CD4-positive, CD25-positive, alpha-beta regulatory T cell (primary cell): Measurements from ENCODE around the gene SLC39A13. TPM values are rescaled to one million over a fixed set of nuclear protein-coding genes. Genes with fewer than 3 reads are reported as not detected.

Source experiments
- ATAC-seq, 2 donors: fragments of 150-1000 bp; cut with Tn5 transposase; one replicate each; pipeline ENCODE4 v1.10.0; 2021; ENCODE audit warnings: low read depth in 2 of 2, moderate number of reproducible peaks in 2 of 2, moderate library complexity in 1 of 2
- DNase-seq, 3 donors: peaks; one replicate each; pipeline versions ENCODE4 v3.0.0 to v3.0.0-alpha.2; 2012 to 2022; ENCODE audit warnings: mixed read lengths in 1 of 3
- H3K27ac ChIP-seq: one replicate; pipeline ENCODE4 v1.7.0; 2013; ENCODE audit warnings: mild to moderate bottlenecking, low read length; ENCODE audit not compliant: insufficient read depth, poor library complexity, severe bottlenecking
- H3K27me3 ChIP-seq: one replicate; pipeline ENCODE4 v1.7.0; 2013; ENCODE audit warnings: low read length; ENCODE audit not compliant: control insufficient read depth, insufficient read depth
- H3K36me3 ChIP-seq: one replicate; pipeline ENCODE4 v1.7.0; 2013; ENCODE audit warnings: mild to moderate bottlenecking, low read length, moderate library complexity; ENCODE audit not compliant: control insufficient read depth, insufficient read depth
- H3K4me1 ChIP-seq: 2 replicates; pipeline ENCODE4 v1.7.0; 2013; ENCODE audit warnings: mild to moderate bottlenecking, low read length; ENCODE audit not compliant: insufficient read depth, control insufficient read depth, poor library complexity, severe bottlenecking
- H3K4me3 ChIP-seq: one replicate; pipeline ENCODE4 v1.7.0; 2013; ENCODE audit warnings: low read depth, mild to moderate bottlenecking, low read length, moderate library complexity
- H3K9me3 ChIP-seq, 2 experiments: 1 replicate in 1 of 2; 2 replicates in 1 of 2; pipeline ENCODE4 v1.7.0; 2013; ENCODE audit warnings: low read length in 2 of 2, mild to moderate bottlenecking in 1 of 2, moderate library complexity in 1 of 2; ENCODE audit not compliant: control insufficient read depth in 2 of 2
- H3K27ac Mint-ChIP-seq, 3 donors: one replicate each; pipeline ENCODE4 v1.8.0; 2020 to 2022; ENCODE audit warnings: mild to moderate bottlenecking in 3 of 3, mixed read lengths in 3 of 3, moderate library complexity in 2 of 3
- H3K27me3 Mint-ChIP-seq: one replicate; pipeline ENCODE4 v1.8.0; 2022; ENCODE audit warnings: mild to moderate bottlenecking, mixed read lengths
- H3K36me3 Mint-ChIP-seq: one replicate; pipeline ENCODE4 v1.8.0; 2020; ENCODE audit warnings: mixed read lengths
- H3K4me1 Mint-ChIP-seq, 4 donors: one replicate each; pipeline ENCODE4 v1.8.0; 2020 to 2022; ENCODE audit warnings: mixed read lengths in 4 of 4, mild to moderate bottlenecking in 1 of 4
- H3K4me3 Mint-ChIP-seq, 4 donors: one replicate each; pipeline ENCODE4 v1.8.0; 2020 to 2022; ENCODE audit warnings: mild to moderate bottlenecking in 4 of 4, mixed read lengths in 4 of 4, moderate library complexity in 3 of 4
- H3K9me3 Mint-ChIP-seq, 7 donors: one replicate each; pipeline ENCODE4 v1.8.0; 2020 to 2022; ENCODE audit warnings: mixed read lengths in 7 of 7, mild to moderate bottlenecking in 3 of 7, moderate library complexity in 2 of 7
- polyA plus RNA-seq, 4 donors: library from polyadenylated mRNA; unstranded; fragments of 300-500 nt; fragmentation: Illumina TruSeq; gene quantifications; one replicate each; pipeline ENCODE4 v1.2.3, GENCODE V29; 2021
- total RNA-seq: library from RNA; stranded (reverse); gene quantifications from one replicate; pipeline ENCODE4 v1.2.3, GENCODE V29; 2022

SLC39A13 gene
- total and polyA plus RNA-seq, 5 donors from 2014 or later = 21.9 to 32.8 (median 24.4) TPM

DNA sequence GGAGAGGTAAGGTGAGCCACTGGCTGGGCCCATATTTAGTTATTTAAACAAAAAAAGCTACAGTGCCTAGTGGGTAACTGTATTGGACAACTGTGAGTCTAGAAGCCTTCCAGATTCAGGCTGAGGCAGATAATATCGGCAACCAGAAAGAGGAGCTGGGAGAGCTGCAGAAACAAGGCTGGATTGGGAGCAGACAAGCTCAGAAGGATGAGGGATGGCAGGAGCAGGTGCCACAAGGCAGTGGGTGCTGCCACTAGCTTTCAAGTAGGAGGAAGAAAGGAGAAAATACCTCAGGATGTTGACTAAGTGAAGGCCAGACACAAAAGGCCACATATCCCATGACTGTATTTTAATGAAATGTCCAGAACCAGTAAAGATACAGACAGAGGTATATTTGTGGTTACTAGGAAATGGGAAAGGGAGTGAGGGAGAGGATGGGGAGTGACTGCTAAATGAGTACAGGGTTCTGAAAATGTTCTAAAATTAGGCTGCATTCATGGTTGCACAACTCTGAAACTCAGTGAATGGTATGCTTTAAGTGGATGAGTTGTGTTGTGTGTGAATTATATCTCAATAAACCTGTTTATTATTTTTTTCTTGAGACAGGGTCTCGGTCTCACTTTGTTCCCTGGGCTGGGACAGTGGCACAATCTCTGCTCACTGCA lies 52.3 kb downstream of the SLC39A13 start:
- Mint-ChIP-seq H3K4me1 (peaks cover 0 to 8% (median 3%) of the 10 kb centered on the region in 4 donors), H3K27ac (peak overlapping the region; percentile 43 to 83 (median 54)), H3K36me3 (peaks cover 12% of the 10 kb centered on the region), H3K9me3 (no peaks in the 10 kb centered on the region), H3K27me3 (no peaks in the 10 kb centered on the region), H3K4me3 (no peak overlapping the region)
- no peak overlapping the region for H3K4me3 ChIP-seq
- peaks cover 16% of the 10 kb centered on the region for H3K36me3 ChIP-seq
- H3K27ac ChIP-seq = no peak overlapping the region
- no peak for ATAC-seq
- no peaks in the 10 kb centered on the region for H3K27me3 ChIP-seq
- no peaks in the 10 kb centered on the region for H3K9me3 ChIP-seq
- H3K4me1 ChIP-seq = no peaks in the 10 kb centered on the region
- no peak for DNase-seq

- H3K27ac ChIP-seq = no peak overlapping the region
- Mint-ChIP-seq H3K36me3 (peaks cover 12% of the 10 kb centered on the region), H3K9me3 (no peaks in the 10 kb centered on the region), H3K27ac (peak overlapping the region in 1 of 3 donors; percentile 58), H3K4me3 (no peak overlapping the region), H3K4me1 (peaks cover 0 to 8% (median 3%) of the 10 kb centered on the region in 4 donors), H3K27me3 (no peaks in the 10 kb centered on the region)
- DNase-seq (no peak), ATAC-seq (no peak)
- no peaks in the 10 kb centered on the region for H3K9me3 ChIP-seq
- H3K4me1 ChIP-seq = no peaks in the 10 kb centered on the region
- H3K4me3 ChIP-seq = no peak overlapping the region
- H3K36me3 ChIP-seq = peaks cover 24% of the 10 kb centered on the region
- no peaks in the 10 kb centered on the region for H3K27me3 ChIP-seq
Observed at GRCh38 chr11:47461876-47462275, 53.5 kb downstream of the SLC39A13 start.

DNA sequence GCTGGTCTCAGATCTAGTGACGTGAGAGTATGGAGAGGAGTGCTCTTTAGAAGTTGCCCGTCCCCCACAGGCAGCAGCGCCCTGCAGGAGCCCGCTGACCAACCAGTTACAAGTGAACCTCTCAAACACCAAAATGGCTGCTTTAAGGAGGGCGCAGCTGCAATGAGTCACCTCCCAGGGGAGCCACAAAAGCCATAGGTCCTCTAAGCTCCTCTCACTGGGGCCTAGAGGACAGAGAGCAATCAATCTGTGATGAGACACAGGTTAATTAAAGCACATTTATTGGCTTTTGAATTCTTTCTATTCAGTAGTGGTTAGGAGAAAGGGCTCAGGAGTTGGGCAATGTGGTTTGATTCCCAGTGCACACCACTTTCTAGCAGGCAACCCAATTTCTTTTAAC lies 56.1 kb downstream of the SLC39A13 start:
- Histone ChIP-seq H3K36me3 (peaks cover 41% of the 10 kb centered on the region), H3K4me1 (no peaks in the 10 kb centered on the region), H3K27ac (no peak overlapping the region), H3K4me3 (no peak overlapping the region), H3K9me3 (no peaks in the 10 kb centered on the region), H3K27me3 (no peaks in the 10 kb centered on the region)
- H3K27me3 Mint-ChIP-seq = no peaks in the 10 kb centered on the region
- no peaks in the 10 kb centered on the region for H3K9me3 Mint-ChIP-seq
- DNase-seq (no peak), ATAC-seq (no peak)
- peaks cover 17% of the 10 kb centered on the region for H3K36me3 Mint-ChIP-seq
- no peak overlapping the region for H3K4me3 Mint-ChIP-seq
- no peak overlapping the region for H3K27ac Mint-ChIP-seq
- H3K4me1 Mint-ChIP-seq = peaks cover 0 to 13% (median 8%) of the 10 kb centered on the region in 4 donors

Other genes with a start within 250 kb of the SLC39A13 start
- gene ARFGAP2, start 231.7 kb upstream of the SLC39A13 start, total RNA-seq = 169 TPM
- gene ARFGAP2, start 231.7 kb upstream of the SLC39A13 start, polyA plus RNA-seq = 100 to 1,000 TPM; 102 to 113 (median 109) TPM
- gene PACSIN3, start 222.2 kb upstream of the SLC39A13 start, total RNA-seq = not detected
- under 1 TPM in 1 of 4 donors, not detected in 3; 0.85 TPM for gene PACSIN3, start 222.2 kb upstream of the SLC39A13 start, polyA plus RNA-seq
- 81.7 TPM for gene DDB2, start 193.6 kb upstream of the SLC39A13 start, total RNA-seq
- gene DDB2, start 193.6 kb upstream of the SLC39A13 start, polyA plus RNA-seq = 10 to 100 TPM; 55.3 to 93.9 (median 60.0) TPM
- 19.0 TPM for gene ACP2, start 159.8 kb upstream of the SLC39A13 start, total RNA-seq
- 10 to 100 TPM; 16.3 to 27.7 (median 17.2) TPM for gene ACP2, start 159.8 kb upstream of the SLC39A13 start, polyA plus RNA-seq
- 5.7 TPM for gene NR1H3, start 150.6 kb upstream of the SLC39A13 start, total RNA-seq
- gene NR1H3, start 150.6 kb upstream of the SLC39A13 start, polyA plus RNA-seq = 10 to 100 TPM in 1 of 4 donors, 1 to 10 TPM in 3; 6.1 to 13.0 (median 9.3) TPM
- gene MADD, start 138.5 kb upstream of the SLC39A13 start, total RNA-seq = 179 TPM
- gene MADD, start 138.5 kb upstream of the SLC39A13 start, polyA plus RNA-seq = 10 to 100 TPM; 17.8 to 29.2 (median 23.1) TPM
- not detected for gene MYBPC3, start 55.9 kb upstream of the SLC39A13 start, total RNA-seq
- gene MYBPC3, start 55.9 kb upstream of the SLC39A13 start, polyA plus RNA-seq = not detected
- gene SPI1, start 30.0 kb upstream of the SLC39A13 start, total RNA-seq = 0.57 TPM
- gene SPI1, start 30.0 kb upstream of the SLC39A13 start, polyA plus RNA-seq = under 1 TPM in 2 of 4 donors, not detected in 2; 0.13 to 0.41 TPM
- 58.9 TPM for gene PSMC3, start 17.8 kb downstream of the SLC39A13 start, total RNA-seq
- 100 to 1,000 TPM; 102 to 153 (median 120) TPM for gene PSMC3, start 17.8 kb downstream of the SLC39A13 start, polyA plus RNA-seq
- gene RAPSN, start 40.5 kb downstream of the SLC39A13 start, total RNA-seq = 1.7 TPM
- not detected for gene RAPSN, start 40.5 kb downstream of the SLC39A13 start, polyA plus RNA-seq
- 124 TPM for gene CELF1, start 144.5 kb downstream of the SLC39A13 start, total RNA-seq
- gene CELF1, start 144.5 kb downstream of the SLC39A13 start, polyA plus RNA-seq = 10 to 100 TPM; 30.8 to 61.2 (median 47.9) TPM
- 19.5 TPM for gene PTPMT1, start 157.0 kb downstream of the SLC39A13 start, total RNA-seq
- 10 to 100 TPM; 50.7 to 86.1 (median 76.1) TPM for gene PTPMT1, start 157.0 kb downstream of the SLC39A13 start, polyA plus RNA-seq
- gene KBTBD4, start 170.4 kb downstream of the SLC39A13 start, total RNA-seq = 23.7 TPM
- 10 to 100 TPM; 48.7 to 54.4 (median 50.9) TPM for gene KBTBD4, start 170.4 kb downstream of the SLC39A13 start, polyA plus RNA-seq
- 70.6 TPM for gene NDUFS3, start 170.5 kb downstream of the SLC39A13 start, total RNA-seq
- gene NDUFS3, start 170.5 kb downstream of the SLC39A13 start, polyA plus RNA-seq = 100 to 1,000 TPM; 112 to 129 (median 121) TPM
- gene FAM180B, start 178.1 kb downstream of the SLC39A13 start, total RNA-seq = 0.27 TPM
- not detected for gene FAM180B, start 178.1 kb downstream of the SLC39A13 start, polyA plus RNA-seq
- gene C1QTNF4, start 185.8 kb downstream of the SLC39A13 start, total RNA-seq = 1.3 TPM
- gene C1QTNF4, start 185.8 kb downstream of the SLC39A13 start, polyA plus RNA-seq = under 1 TPM in 1 of 4 donors, not detected in 3; 0.16 TPM
- 21.5 TPM for gene MTCH2, start 234.0 kb downstream of the SLC39A13 start, total RNA-seq
- 10 to 100 TPM; 50.2 to 95.9 (median 65.8) TPM for gene MTCH2, start 234.0 kb downstream of the SLC39A13 start, polyA plus RNA-seq